ENCODE measurements around the gene MFAP1. TPM values are rescaled to one million over a fixed set of nuclear protein-coding genes. Genes with fewer than 3 reads are reported as not detected.
"Not testable (repeated sequence)": the region's sequence is repeated elsewhere in the genome, so short reads cannot be mapped to it uniquely, and the experiment has no call there.

MFAP1 gene
- total and polyA plus RNA-seq, 4 donors, result 12.5 to 21.8 (median 16.7) TPM

DNA sequence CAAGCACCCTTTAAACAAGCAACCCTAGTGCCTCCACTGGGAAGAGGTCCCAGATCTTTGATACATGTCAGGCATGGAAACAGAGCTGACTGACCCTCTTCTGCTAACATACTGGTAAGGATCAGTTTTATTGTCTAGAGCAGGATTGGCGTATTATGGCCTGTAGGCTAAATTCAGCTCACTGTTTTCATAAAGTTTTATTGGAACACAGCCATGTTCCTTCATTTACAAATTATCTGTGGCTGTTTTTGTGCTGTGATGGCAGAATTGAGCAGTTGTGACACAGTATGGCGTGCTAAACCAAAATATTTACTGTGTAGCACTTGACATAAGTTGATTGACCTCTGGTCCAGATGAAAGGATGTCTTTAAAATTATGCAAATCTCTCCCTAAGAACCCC, 47.3 kb upstream of the MFAP1 start:
- H3K9ac ChIP-seq (ENCODE audit: insufficient read depth in 1 of 2, low read length in 2 of 2), result no peak overlapping the region
- H3K27me3 ChIP-seq (ENCODE audit: control insufficient read depth in 3 of 3, insufficient read depth in 3 of 3, low read length in 2 of 3), result no peaks in the 10 kb centered on the region
- H3K4me1 ChIP-seq (ENCODE audit: control insufficient read depth in 5 of 5, insufficient read depth in 5 of 5, low read length in 5 of 5), result no peaks in the 10 kb centered on the region
- H3K9me3 ChIP-seq (ENCODE audit: control insufficient read depth in 4 of 4, insufficient read depth in 3 of 4, low read length in 3 of 4), result no peaks in the 10 kb centered on the region
- ATAC-seq (ENCODE audit: insufficient read depth, low FRiP score) (no peak), DNase-seq (no peak)
- H3K27ac ChIP-seq (ENCODE audit: low read depth in 1 of 2, low read length in 1 of 2), result no peak overlapping the region
- no peak overlapping the region for H3K4me3 ChIP-seq
- 97 to 98% methylated on average over 2 of the region's 2 CpGs for WGBS, 2 donors
- TF ChIP-seq CTCF (IDR thresholded peaks at IDR 0.05; ENCODE audit: control extremely low read depth, extremely low read depth), result no peak
- peaks cover 0 to 3% (median under 1%) of the 10 kb centered on the region in 4 donors for H3K36me3 ChIP-seq (ENCODE audit: control insufficient read depth in 4 of 4, insufficient read depth in 4 of 4, low read length in 4 of 4)

- no peaks in the 10 kb centered on the region for H3K27me3 ChIP-seq (ENCODE audit: control insufficient read depth in 3 of 3, insufficient read depth in 3 of 3, low read length in 2 of 3)
- ATAC-seq (ENCODE audit: insufficient read depth, low FRiP score) (no peak), DNase-seq (no peak)
- no peak overlapping the region for H3K27ac ChIP-seq (ENCODE audit: low read depth in 1 of 2, low read length in 1 of 2)
- peaks cover 0 to 2% (median under 1%) of the 10 kb centered on the region in 4 donors for H3K36me3 ChIP-seq (ENCODE audit: control insufficient read depth in 4 of 4, insufficient read depth in 4 of 4, low read length in 4 of 4)
- no peak overlapping the region for H3K4me3 ChIP-seq
- no peak overlapping the region for H3K9ac ChIP-seq (ENCODE audit: insufficient read depth in 1 of 2, low read length in 2 of 2)
- no peak for TF ChIP-seq CTCF (IDR thresholded peaks at IDR 0.05; ENCODE audit: control extremely low read depth, extremely low read depth)
- H3K4me1 ChIP-seq (ENCODE audit: control insufficient read depth in 5 of 5, insufficient read depth in 5 of 5, low read length in 5 of 5), result no peaks in the 10 kb centered on the region
- whole genome bisulfite sequencing, 2 donors, result 84 to 88% methylated on average over 2 of the region's 2 CpGs
- H3K9me3 ChIP-seq (ENCODE audit: control insufficient read depth in 4 of 4, insufficient read depth in 3 of 4, low read length in 3 of 4), result no peaks in the 10 kb centered on the region
Observed at GRCh38 chr15:43868406-43868805, 43.9 kb upstream of the MFAP1 start.

DNA sequence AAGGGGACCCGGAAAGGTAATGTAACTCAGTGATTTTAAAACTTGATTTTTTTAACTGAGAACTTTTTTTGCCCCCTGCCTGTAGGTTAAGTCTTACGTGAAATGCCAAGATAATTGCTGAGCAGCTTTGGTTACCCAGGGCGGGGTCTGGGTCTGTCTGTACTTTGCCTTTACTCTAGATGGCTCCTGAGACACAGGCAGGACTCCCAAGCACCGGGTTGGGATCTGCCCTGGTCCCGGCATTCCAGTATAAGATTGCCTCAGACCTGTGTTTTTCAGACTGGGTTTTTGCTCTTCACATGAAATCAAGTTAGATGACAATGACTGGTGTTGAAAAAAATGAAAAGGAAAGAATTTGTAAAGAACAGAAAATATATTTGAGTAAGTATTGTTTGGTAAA, 42.6 kb upstream of the MFAP1 start:
- Histone ChIP-seq H3K27me3 (ENCODE audit: control insufficient read depth in 3 of 3, insufficient read depth in 3 of 3, low read length in 2 of 3) (no peaks in the 10 kb centered on the region), H3K9ac (ENCODE audit: insufficient read depth in 1 of 2, low read length in 2 of 2) (no peak overlapping the region), H3K4me1 (ENCODE audit: control insufficient read depth in 5 of 5, insufficient read depth in 5 of 5, low read length in 5 of 5) (no peaks in the 10 kb centered on the region), H3K4me3 (no peak overlapping the region), H3K27ac (ENCODE audit: low read depth in 1 of 2, low read length in 1 of 2) (no peak overlapping the region), H3K36me3 (ENCODE audit: control insufficient read depth in 4 of 4, insufficient read depth in 4 of 4, low read length in 4 of 4) (peaks cover 0 to 2% (median 0%) of the 10 kb centered on the region in 4 donors), H3K9me3 (ENCODE audit: control insufficient read depth in 4 of 4, insufficient read depth in 3 of 4, low read length in 3 of 4) (no peaks in the 10 kb centered on the region)
- TF ChIP-seq CTCF (IDR thresholded peaks at IDR 0.05; ENCODE audit: control extremely low read depth, extremely low read depth), result no peak
- 96 to 97% methylated on average over 5 of the region's 5 CpGs for WGBS, 2 donors
- no peak for ATAC-seq (ENCODE audit: insufficient read depth, low FRiP score)
- DNase-seq, result no peak

DNA sequence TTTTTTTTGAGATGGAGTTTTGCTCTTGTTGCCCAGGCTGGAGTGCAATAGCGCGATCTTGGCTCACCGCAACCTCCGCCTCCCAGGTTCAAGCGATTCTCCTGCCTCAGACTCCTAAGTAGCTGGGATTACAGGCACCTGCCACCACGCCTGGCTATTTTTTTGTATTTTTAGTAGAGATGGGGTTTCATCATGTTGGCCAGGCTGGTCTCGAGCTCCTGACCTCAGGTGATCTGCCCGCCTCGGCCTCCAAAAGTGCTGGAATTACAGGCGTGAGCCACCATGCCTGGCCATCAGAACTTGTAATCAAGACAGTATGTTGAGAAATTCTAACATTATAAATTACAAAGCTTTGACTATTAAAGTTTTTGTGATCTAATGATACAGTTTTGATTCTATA, 42.1 kb upstream of the MFAP1 start:
- H3K36me3 ChIP-seq (ENCODE audit: control insufficient read depth in 4 of 4, insufficient read depth in 4 of 4, low read length in 4 of 4); H3K9me3 ChIP-seq (ENCODE audit: control insufficient read depth in 4 of 4, insufficient read depth in 3 of 4, low read length in 3 of 4); DNase-seq; H3K4me3 ChIP-seq; ATAC-seq (ENCODE audit: insufficient read depth, low FRiP score); H3K27ac ChIP-seq (ENCODE audit: low read depth in 1 of 2, low read length in 1 of 2); H3K27me3 ChIP-seq (ENCODE audit: control insufficient read depth in 3 of 3, insufficient read depth in 3 of 3, low read length in 2 of 3); H3K9ac ChIP-seq (ENCODE audit: insufficient read depth in 1 of 2, low read length in 2 of 2); H3K4me1 ChIP-seq (ENCODE audit: control insufficient read depth in 5 of 5, insufficient read depth in 5 of 5, low read length in 5 of 5): not testable (repeated sequence)
- WGBS, 2 donors, result 97 to 98% methylated on average over 10 of the region's 10 CpGs
